H1 (cell line): ENCODE measurements around the gene CLEC4F. TPM values are rescaled to one million over a fixed set of nuclear protein-coding genes. Genes with fewer than 3 reads are reported as not detected.

ENCODE experiments used
- CEBPB ChIP-seq: IDR thresholded peaks from 2 replicates; pipeline ENCODE4 v1.6.1; 2012; ENCODE audit warnings: low read depth, low read length
- CHD7 ChIP-seq: fragments of 300-600 bp; sonication (generic); IDR thresholded peaks from 2 replicates; pipeline ENCODE4 v1.7.1; 2012; ENCODE audit warnings: low read length, moderate library complexity, mild to moderate bottlenecking, inconsistent platforms; ENCODE audit not compliant: insufficient replicate concordance
- CTCF ChIP-seq, 3 experiments: IDR thresholded peaks; 1 replicate in 2 of 3; 2 replicates in 1 of 3; pipeline versions ENCODE4 v1.5.1 to v1.6.1; 2011; ENCODE audit warnings: low read length in 3 of 3, mild to moderate bottlenecking in 3 of 3, inconsistent platforms in 2 of 3, low read depth in 1 of 3, moderate library complexity in 1 of 3; ENCODE audit not compliant: insufficient read depth in 1 of 3; ENCODE audit errors: control extremely low read depth in 1 of 3
- HDAC6 ChIP-seq: IDR thresholded peaks from one replicate; pipeline ENCODE4 v1.7.1; 2012; ENCODE audit warnings: low read depth, mild to moderate bottlenecking, inconsistent platforms, low read length, moderate library complexity
- POLR2A ChIP-seq, 2 experiments: IDR thresholded peaks; 1 replicate in 1 of 2; 2 replicates in 1 of 2; pipeline ENCODE4 v1.6.1; 2011; ENCODE audit warnings: low read depth in 2 of 2, low read length in 2 of 2, mild to moderate bottlenecking in 2 of 2; ENCODE audit errors: control extremely low read depth in 1 of 2
- RNF2 ChIP-seq: fragments of 200-900, 300-1000 bp; sonication (generic); IDR thresholded peaks from 2 replicates; pipeline ENCODE4 v1.7.1; 2016; ENCODE audit warnings: borderline replicate concordance, low read depth, mild to moderate bottlenecking, antibody characterized with exemption, low read length; ENCODE audit not compliant: poor library complexity, severe bottlenecking; ENCODE audit errors: missing control alignments
- RXRA ChIP-seq: IDR thresholded peaks from 2 replicates; pipeline ENCODE4 v1.6.1; 2011; ENCODE audit warnings: low read depth, mild to moderate bottlenecking, low read length, moderate library complexity; ENCODE audit not compliant: insufficient read depth
- polyA plus RNA-seq, 7 experiments: library from polyadenylated mRNA; depleted of rRNA in 3 of 7; stranded (reverse) in 5 of 7; unstranded in 2 of 7; fragments of >200 nt in 5 of 7; fragments of 200-250 nt in 2 of 7; gene quantifications; 1 replicate in 5 of 7; 2 replicates in 1 of 7; 4 replicates in 1 of 7; pipeline versions ENCODE4 v1.2.1 to v1.2.3, GENCODE V29; 2011 to 2013; ENCODE audit warnings: missing spikeins in 2 of 7, mixed read lengths in 2 of 7
- total RNA-seq: library from RNA; stranded (reverse); fragmentation: NEBNext Ultra II Directional; extraction: Animal tissue kit (Norgen Biotek cat#: 25700); gene quantifications from 2 replicates; pipeline ENCODE4 v1.2.1, GENCODE V29; 2021

The CLEC4F gene
- total and polyA plus RNA-seq, 2 of the 8 experiments (the other 6 are each of a cell fraction or from before 2014, with no cell fraction given), result not detected

GRCh38 chr2:70816726-70817125 is 3.7 kb downstream of the CLEC4F start (continued):
- TF ChIP-seq CHD7, result no peak
- TF ChIP-seq HDAC6, result no peak
- TF ChIP-seq POLR2A (IDR thresholded peaks at IDR 0.05; ENCODE audit: control extremely low read depth in 1 of 2, low read depth in 2 of 2, low read length in 2 of 2), result no peak
- TF ChIP-seq CTCF (IDR thresholded peaks at IDR 0.05; ENCODE audit: control extremely low read depth in 1 of 3, insufficient read depth in 1 of 3, low read depth in 1 of 3, low read length in 3 of 3), result no peak
- no peak for TF ChIP-seq CEBPB
- no peak for TF ChIP-seq RNF2
- no peak for TF ChIP-seq RXRA
